GM12878 (cell line): ENCODE measurements around the gene DNAAF5. TPM values are rescaled to one million over a fixed set of nuclear protein-coding genes. Genes with fewer than 3 reads are reported as not detected.

Experiments used
- ATAC-seq: fragments of 200-7000 bp; cut with Tn5 transposase; 3 replicates; pipeline ENCODE4 v1.9.1; 2020; ENCODE audit warnings: mild to moderate bottlenecking, moderate library complexity
- BruUV-seq: library from RNA; stranded (reverse); fragments of 400-500 nt; replicated peaks from 2 replicates; lab custom pipeline; 2021; lab: Mats Ljungman, UMichigan
- CTCF ChIA-PET: fragments of 300-600 bp; sonication (Branson Sonifier 250); formaldehyde crosslinking; extraction: SDS; loops from one replicate; lab custom pipeline; 2021; ENCODE audit warnings: inconsistent platforms; lab: Yijun Ruan, JAX
- POLR2A ChIA-PET: fragments of 350-600 bp; formaldehyde crosslinking; extraction: SDS; loops from one replicate; lab custom pipeline; 2021; ENCODE audit warnings: inconsistent platforms; lab: Charles Lee
- RAD21 ChIA-PET: fragments of 300-600 bp; sonication (Branson Sonifier 250); formaldehyde crosslinking; loops from one replicate; lab custom pipeline; 2023; ENCODE audit warnings: antibody characterized with exemption; ENCODE audit not compliant: unreplicated experiment; lab: Charles Lee
- SMC1A ChIA-PET: fragments of 300-600 bp; sonication (Branson Sonifier 250); formaldehyde crosslinking; loops from one replicate; lab custom pipeline; 2023; ENCODE audit not compliant: unreplicated experiment, uncharacterized antibody; lab: Charles Lee
- DNase-seq: peaks from one replicate; pipeline ENCODE4 v3.0.0-alpha.2; 2011; ENCODE audit warnings: low read depth, low spot score
- FAIRE-seq: peaks from 3 replicates; lab custom pipeline; 2011; peaks lifted over from hg19 to GRCh38; lab: Jason Lieb, UNC
- H2AFZ ChIP-seq: 2 replicates; pipeline ENCODE4 v1.6.0; 2011; ENCODE audit warnings: low read depth, low read length, control low read depth; ENCODE audit not compliant: control insufficient read depth
- H3K27ac ChIP-seq: 2 replicates; pipeline ENCODE4 v1.5.1; 2011; ENCODE audit warnings: control low read depth; ENCODE audit not compliant: control insufficient read depth, insufficient read depth
- H3K27me3 ChIP-seq, 2 experiments: replicated peaks in 1 of 2; 2 replicates each; pipeline versions ENCODE4 v1.6.0 to v1.6.1; 2011; ENCODE audit warnings: low read length in 1 of 2; ENCODE audit not compliant: control insufficient read depth in 2 of 2, insufficient read depth in 2 of 2
- H3K36me3 ChIP-seq, 2 experiments: 2 replicates each; pipeline ENCODE4 v1.5.1; 2011; ENCODE audit warnings: low read length in 1 of 2; ENCODE audit not compliant: control insufficient read depth in 2 of 2, insufficient read depth in 2 of 2
- H3K4me1 ChIP-seq: 2 replicates; pipeline ENCODE4 v1.6.1; 2011; ENCODE audit warnings: mild to moderate bottlenecking, low read length, moderate library complexity, mixed read lengths; ENCODE audit not compliant: control insufficient read depth, insufficient read depth
- H3K4me2 ChIP-seq: 2 replicates; pipeline ENCODE4 v1.6.0; 2011; ENCODE audit warnings: control low read depth; ENCODE audit not compliant: control insufficient read depth, insufficient read depth
- H3K4me3 ChIP-seq: fragments of 200-600 bp; sonication (generic); 2 replicates; pipeline ENCODE4 v1.5.1; 2016
- H3K79me2 ChIP-seq: 2 replicates; pipeline ENCODE4 v1.6.0; 2011; ENCODE audit warnings: low read length; ENCODE audit not compliant: control insufficient read depth, insufficient read depth
- H3K9ac ChIP-seq: 2 replicates; pipeline ENCODE4 v1.8.0; 2011; ENCODE audit warnings: low read length, control low read depth, mixed read lengths; ENCODE audit not compliant: control insufficient read depth, insufficient read depth
- H3K9me3 ChIP-seq: replicated peaks from 3 replicates; pipeline ENCODE4 v1.5.1; 2011; ENCODE audit warnings: mild to moderate bottlenecking, low read length; ENCODE audit not compliant: control insufficient read depth, insufficient read depth
- H4K20me1 ChIP-seq: 2 replicates; pipeline ENCODE4 v1.6.0; 2011; ENCODE audit not compliant: control insufficient read depth, insufficient read depth
- HCFC1 ChIP-seq: fragments of 150-350 bp; IDR thresholded peaks from 2 replicates; pipeline ENCODE4 v1.6.1; 2014; ENCODE audit warnings: low read length
- IRF4 ChIP-seq: IDR thresholded peaks from 2 replicates; pipeline ENCODE4 v1.6.1; 2011; ENCODE audit warnings: low read depth, low read length
- MEF2A ChIP-seq: IDR thresholded peaks from 2 replicates; pipeline ENCODE4 v1.6.1; 2011; ENCODE audit warnings: low read depth, mild to moderate bottlenecking, low read length, moderate library complexity; ENCODE audit not compliant: insufficient read depth
- NFXL1 ChIP-seq: fragments of 450-650 bp; IDR thresholded peaks from 2 replicates; pipeline ENCODE4 v1.6.1; 2017; ENCODE audit warnings: antibody characterized with exemption, mild to moderate bottlenecking, borderline replicate concordance
- RFX5 ChIP-seq: IDR thresholded peaks from 2 replicates; pipeline ENCODE4 v1.6.1; 2011; ENCODE audit warnings: low read depth, low read length, improper control_type of control experiment
- SMARCA5 ChIP-seq: fragments of 450-650 bp; IDR thresholded peaks from 2 replicates; pipeline ENCODE4 v1.6.1; 2017; ENCODE audit warnings: mild to moderate bottlenecking
- SREBF1 ChIP-seq: IDR thresholded peaks from 2 replicates; pipeline ENCODE4 v1.6.1; 2012; ENCODE audit warnings: mild to moderate bottlenecking, low read length
- WGBS: methylation state at CpG from one replicate; pipeline ENCODE4 v1.1.6; 2016; ENCODE audit warnings: low lambda C conversion rate; ENCODE audit not compliant: insufficient replicate concordance, insufficient coverage; ENCODE audit errors: missing lambda C conversion rate; 5-methylcytosine and 5-hydroxymethylcytosine counted together
- in situ Hi-C: fragments of 300-500 bp; cut with MboI; formaldehyde crosslinking; loops from 9 replicates; pipeline ENCODE4 v1.14.3; 2018; ENCODE audit warnings: mixed read lengths
- intact Hi-C: fragments of 100-400 bp; cut with micrococcal nuclease; formaldehyde crosslinking; loops from one replicate; pipeline ENCODE4 v1.14.2; 2022; ENCODE audit not compliant: unreplicated experiment
- polyA plus RNA-seq, 11 experiments: library from polyadenylated mRNA; depleted of rRNA in 4 of 11; unstranded in 6 of 11; stranded (reverse) in 5 of 11; fragments of >200 nt; fragmentation: Nextera tagmentation in 4 of 11; fragmentation: Illumina TruSeq in 1 of 11; extraction: Ambion mirVana in 4 of 11; extraction: Trizol in 1 of 11; gene quantifications; 1 replicate in 1 of 11; 2 replicates in 10 of 11; pipeline versions ENCODE4 v1.2.1 to v1.2.3, GENCODE V29; 2011 to 2016; ENCODE audit warnings: inconsistent platforms in 2 of 11, missing spikeins in 2 of 11, low read depth in 1 of 11
- total RNA-seq, 4 experiments: library from RNA; depleted of rRNA in 3 of 4; stranded (reverse); fragments of >200 nt in 3 of 4; fragmentation: Illumina TruSeq in 1 of 4; extraction: Trizol in 1 of 4; gene quantifications; 2 replicates each; pipeline versions ENCODE4 v1.2.1 to v1.2.3, GENCODE V29; 2013 to 2021
- TF ChIP-seq, protein P1 (sequence below): IDR thresholded peaks from 2 replicates; pipeline ENCODE4 v1.6.1; 2011; ENCODE audit warnings: low read depth, low read length, improper control_type of control experiment, borderline replicate concordance

Gene DNAAF5
- total and polyA plus RNA-seq, 10 of the 15 experiments (the other 5 are each of a cell fraction or from before 2014, with no cell fraction given) = 1.8 to 38.3 (median 9.2) TPM

DNA sequence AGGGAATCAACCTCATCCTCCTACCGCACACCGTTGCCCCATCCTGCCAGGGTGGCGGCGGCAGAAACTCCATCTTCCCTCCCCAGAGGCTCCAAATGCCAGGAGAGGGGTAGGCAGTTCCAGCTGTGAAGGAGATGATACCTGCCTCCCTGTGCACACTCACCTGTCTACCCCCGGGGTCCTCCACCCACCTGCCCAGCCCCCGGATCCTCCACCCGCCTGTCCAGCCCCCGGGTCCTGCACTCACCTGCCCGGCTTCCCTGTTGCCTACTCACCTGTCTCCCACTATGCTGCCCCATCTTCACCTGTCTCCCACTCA, 13.4 kb upstream of the DNAAF5 start:
- SMC1A ChIA-PET = no interaction called here
- no peaks in the 10 kb centered on the region; a peak in 1 of 4 replicates for H3K36me3 ChIP-seq
- no peak overlapping the region for H3K4me2 ChIP-seq
- CTCF ChIA-PET = no interaction called here
- no peak for FAIRE-seq
- peaks cover 4% of the 10 kb centered on the region; the same call in 1 of the 2 replicates for H3K4me1 ChIP-seq
- POLR2A ChIA-PET = no interaction called here
- H3K9me3 ChIP-seq = no peaks in the 10 kb centered on the region
- no peak for DNase-seq
- no peaks in the 10 kb centered on the region for H4K20me1 ChIP-seq
- no TSS peak for BruUV-seq
- H3K27ac ChIP-seq = no peak overlapping the region
- H3K79me2 ChIP-seq = no peaks in the 10 kb centered on the region
- no peak overlapping the region for H2AFZ ChIP-seq
- RAD21 ChIA-PET = no interaction called here
- intact Hi-C loops = no loop called here
- no peak for TF ChIP-seq RFX5
- no peak for TF ChIP-seq SREBF1
- no peak for TF ChIP-seq SMARCA5
- TF ChIP-seq, protein P1, sequence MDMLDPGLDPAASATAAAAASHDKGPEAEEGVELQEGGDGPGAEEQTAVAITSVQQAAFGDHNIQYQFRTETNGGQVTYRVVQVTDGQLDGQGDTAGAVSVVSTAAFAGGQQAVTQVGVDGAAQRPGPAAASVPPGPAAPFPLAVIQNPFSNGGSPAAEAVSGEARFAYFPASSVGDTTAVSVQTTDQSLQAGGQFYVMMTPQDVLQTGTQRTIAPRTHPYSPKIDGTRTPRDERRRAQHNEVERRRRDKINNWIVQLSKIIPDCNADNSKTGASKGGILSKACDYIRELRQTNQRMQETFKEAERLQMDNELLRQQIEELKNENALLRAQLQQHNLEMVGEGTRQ = no peak
- TF ChIP-seq MEF2A = no peak
- no peak for TF ChIP-seq NFXL1
- no peak for TF ChIP-seq IRF4
- no peak for TF ChIP-seq HCFC1
- TF ChIP-seq, all 136 proteins: peak for 0
- no peak for ATAC-seq
- Histone ChIP-seq H3K4me3 (no peak overlapping the region), H3K9ac (no peak overlapping the region), H3K27me3 (no peaks in the 10 kb centered on the region)
- in situ Hi-C loops = no loop called here
- 100% methylated on average over 6 of the region's 9 CpGs for WGBS
